ENCODE measurements around the gene KCTD17.

Gene KCTD17

GRCh38 chr22:37021710-37022482, 29.6 kb upstream of the KCTD17 start:
- Histone ChIP-seq H3K79me2 (ENCODE audit: insufficient read depth, low read length) (no peaks in the 10 kb centered on the region), H3K9me2 (ENCODE audit: low read depth, low read length) (no peaks in the 10 kb centered on the region), H3K27me3 (ENCODE audit: insufficient read depth, low read length) (no peaks in the 10 kb centered on the region; the same call in 1 of the 2 replicates), H3K4me2 (ENCODE audit: low read length) (no peak overlapping the region), H3F3A (ENCODE audit: insufficient read depth, low read length) (no peaks in the 10 kb centered on the region), H3K4me3 (ENCODE audit: low read depth, low read length, poor library complexity, severe bottlenecking) (no peak overlapping the region), H3K4me1 (ENCODE audit: insufficient read depth, low read length, severe bottlenecking) (no peaks in the 10 kb centered on the region), H4K20me1 (ENCODE audit: insufficient read depth, low read length) (no peaks in the 10 kb centered on the region), H3K36me3 (ENCODE audit: insufficient read depth, low read length) (no peaks in the 10 kb centered on the region), H3K27ac (ENCODE audit: low read depth, low read length, poor library complexity, severe bottlenecking) (no peak overlapping the region), H3K9me3 (ENCODE audit: low read length) (no peaks in the 10 kb centered on the region), H3K9ac (ENCODE audit: low read length) (no peak overlapping the region), H2AFZ (ENCODE audit: low read length) (no peak overlapping the region)
- TF ChIP-seq CTCF (IDR thresholded peaks at IDR 0.05; ENCODE audit: low read length) (peak; percentile 72), EZH2 (IDR thresholded peaks at IDR 0.05; ENCODE audit: borderline replicate concordance, low read length) (no peak)

GRCh38 chr22:37022483-37023337, 28.8 kb upstream of the KCTD17 start:
- no peak overlapping the region for H3K27ac ChIP-seq (ENCODE audit: low read depth, low read length, poor library complexity, severe bottlenecking)
- H3K36me3 ChIP-seq (ENCODE audit: insufficient read depth, low read length) = no peaks in the 10 kb centered on the region
- H4K20me1 ChIP-seq (ENCODE audit: insufficient read depth, low read length) = no peaks in the 10 kb centered on the region
- no peaks in the 10 kb centered on the region for H3F3A ChIP-seq (ENCODE audit: insufficient read depth, low read length)
- no peaks in the 10 kb centered on the region for H3K79me2 ChIP-seq (ENCODE audit: insufficient read depth, low read length)
- no peak overlapping the region for H3K9ac ChIP-seq (ENCODE audit: low read length)
- no peak overlapping the region for H3K4me3 ChIP-seq (ENCODE audit: low read depth, low read length, poor library complexity, severe bottlenecking)
- no peak overlapping the region for H3K4me2 ChIP-seq (ENCODE audit: low read length)
- H3K9me3 ChIP-seq (ENCODE audit: low read length) = no peaks in the 10 kb centered on the region
- no peaks in the 10 kb centered on the region for H3K9me2 ChIP-seq (ENCODE audit: low read depth, low read length)
- TF ChIP-seq EZH2 (IDR thresholded peaks at IDR 0.05; ENCODE audit: borderline replicate concordance, low read length) = no peak
- TF ChIP-seq CTCF (IDR thresholded peaks at IDR 0.05; ENCODE audit: low read length) = no peak
- H3K27me3 ChIP-seq (ENCODE audit: insufficient read depth, low read length) = no peaks in the 10 kb centered on the region; the same call in 1 of the 2 replicates
- no peaks in the 10 kb centered on the region for H3K4me1 ChIP-seq (ENCODE audit: insufficient read depth, low read length, severe bottlenecking)
- no peak overlapping the region for H2AFZ ChIP-seq (ENCODE audit: low read length)

GRCh38 chr22:37023743-37024338, 27.7 kb upstream of the KCTD17 start:
- H3K4me2 ChIP-seq (ENCODE audit: low read length) = no peak overlapping the region
- H2AFZ ChIP-seq (ENCODE audit: low read length) = no peak overlapping the region
- H3K9me2 ChIP-seq (ENCODE audit: low read depth, low read length) = no peaks in the 10 kb centered on the region
- no peaks in the 10 kb centered on the region for H3F3A ChIP-seq (ENCODE audit: insufficient read depth, low read length)
- H3K27me3 ChIP-seq (ENCODE audit: insufficient read depth, low read length) = no peaks in the 10 kb centered on the region; the same call in 1 of the 2 replicates
- no peaks in the 10 kb centered on the region for H4K20me1 ChIP-seq (ENCODE audit: insufficient read depth, low read length)
- H3K27ac ChIP-seq (ENCODE audit: low read depth, low read length, poor library complexity, severe bottlenecking) = no peak overlapping the region
- TF ChIP-seq CTCF (IDR thresholded peaks at IDR 0.05; ENCODE audit: low read length) = no peak
- TF ChIP-seq EZH2 (IDR thresholded peaks at IDR 0.05; ENCODE audit: borderline replicate concordance, low read length) = no peak
- no peaks in the 10 kb centered on the region for H3K9me3 ChIP-seq (ENCODE audit: low read length)
- no peaks in the 10 kb centered on the region for H3K79me2 ChIP-seq (ENCODE audit: insufficient read depth, low read length)
- H3K4me1 ChIP-seq (ENCODE audit: insufficient read depth, low read length, severe bottlenecking) = no peaks in the 10 kb centered on the region
- H3K4me3 ChIP-seq (ENCODE audit: low read depth, low read length, poor library complexity, severe bottlenecking) = no peak overlapping the region
- H3K36me3 ChIP-seq (ENCODE audit: insufficient read depth, low read length) = no peaks in the 10 kb centered on the region
- H3K9ac ChIP-seq (ENCODE audit: low read length) = no peak overlapping the region
